ENCODE measurements around the gene GGT5. TPM values are rescaled to one million over a fixed set of nuclear protein-coding genes. Genes with fewer than 3 reads are reported as not detected.
"Not testable (repeated sequence)": the region's sequence is repeated elsewhere in the genome, so short reads cannot be mapped to it uniquely, and the experiment has no call there.

The GGT5 gene
- total RNA-seq, 1 donor from 2014 or later: 21.0 TPM

GRCh38 chr22:24240985-24241692 lies 3.7 kb downstream of the GGT5 start:
- DNase-seq; intact Hi-C loops (cut with DNase I); ATAC-seq (ENCODE audit: poor library complexity): not testable (repeated sequence)

DNA sequence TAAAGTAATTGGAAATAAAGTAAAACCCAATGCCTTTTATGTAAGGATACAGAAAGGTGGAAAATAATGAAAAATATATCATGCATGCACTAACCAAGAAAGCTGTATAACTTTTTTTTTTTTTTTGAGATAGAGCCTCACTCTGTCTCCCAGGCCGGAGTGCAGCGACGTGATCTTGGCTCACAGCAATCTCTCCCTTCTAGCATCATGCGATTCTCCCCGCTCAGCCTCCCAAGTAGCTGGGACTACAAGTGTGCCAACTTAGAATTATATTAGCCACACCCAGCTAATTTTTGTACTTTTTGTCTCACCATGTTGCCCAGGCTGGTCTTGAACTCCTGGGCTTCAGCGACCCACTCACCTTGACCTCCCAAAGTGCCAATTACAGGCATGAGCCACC lies 4.5 kb downstream of the GGT5 start:
- intact Hi-C loops (cut with DNase I): no loop called here
- ATAC-seq (ENCODE audit: poor library complexity): no peak
- DNase-seq: no peak

GRCh38 chr22:24238101-24238694 lies 6.7 kb downstream of the GGT5 start:
- DNase-seq; intact Hi-C loops (cut with DNase I); ATAC-seq (ENCODE audit: poor library complexity): not testable (repeated sequence)

DNA sequence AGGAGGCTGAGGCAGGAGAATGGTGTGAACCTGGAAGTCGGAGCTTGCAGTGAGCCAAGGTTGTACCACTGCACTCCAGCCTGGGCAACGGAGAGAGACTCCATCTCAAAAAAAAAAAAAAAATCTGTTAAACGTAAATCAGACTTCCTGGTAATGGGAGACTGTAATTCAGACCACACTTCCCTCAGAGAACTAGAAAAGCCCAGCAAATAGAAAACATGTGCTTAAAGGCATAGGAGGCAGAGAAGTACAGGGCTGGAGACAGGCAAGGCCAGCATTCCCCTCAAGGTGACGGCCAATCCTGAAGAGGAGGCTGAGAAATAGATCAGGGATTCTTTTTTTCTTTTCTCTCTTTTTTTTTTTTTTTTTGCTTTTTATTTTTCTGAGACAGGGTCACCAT lies 8.2 kb downstream of the GGT5 start:
- ATAC-seq (ENCODE audit: poor library complexity) (no peak), DNase-seq (no peak)
- intact Hi-C loops (cut with DNase I): no loop called here

DNA sequence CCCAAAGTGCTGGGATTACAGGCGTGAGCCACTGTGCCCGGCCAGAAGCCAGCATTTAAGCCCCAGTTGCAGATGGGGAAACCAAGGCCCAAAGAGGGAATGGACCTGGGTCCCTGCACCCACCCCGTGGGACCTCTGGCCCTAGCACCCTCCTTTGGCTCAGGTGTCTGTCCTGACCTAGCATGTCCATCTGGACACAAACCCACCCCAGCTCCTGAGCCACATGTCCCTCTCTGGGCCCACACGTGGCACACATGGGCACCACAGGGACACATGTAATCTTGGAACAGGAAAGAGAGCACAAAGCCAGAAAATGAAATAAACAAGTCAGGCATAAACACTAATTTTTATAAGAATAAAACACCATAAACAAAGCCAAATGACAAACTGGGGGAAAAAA lies 9.6 kb downstream of the GGT5 start:
- DNase-seq: no peak
- no peak for ATAC-seq (ENCODE audit: poor library complexity)
- intact Hi-C loops (cut with DNase I): no loop called here

DNA sequence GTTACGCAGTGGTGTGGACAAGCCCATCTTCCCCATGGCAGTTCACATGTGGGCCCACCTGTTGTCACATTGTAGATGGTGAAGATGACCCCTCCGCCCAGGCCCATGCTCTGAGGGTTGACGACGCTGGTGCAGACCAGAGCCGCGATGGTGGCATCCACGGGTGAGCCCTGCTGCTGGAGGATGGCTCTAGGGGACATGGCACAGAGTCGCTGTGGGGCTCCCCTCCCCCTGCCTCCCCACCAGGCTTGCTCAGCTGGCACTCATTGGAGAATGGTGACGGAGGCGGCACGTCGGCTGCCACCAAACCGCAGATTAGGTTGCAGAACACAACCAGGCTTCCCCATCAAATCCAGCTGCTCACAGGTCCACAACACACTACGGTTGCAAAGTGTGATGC lies 11.1 kb downstream of the GGT5 start:
- intact Hi-C loops (cut with DNase I): no loop called here
- ATAC-seq (ENCODE audit: poor library complexity): no peak
- no peak for DNase-seq

GRCh38 chr22:24233235-24233634 lies 11.6 kb downstream of the GGT5 start:
- intact Hi-C loops (cut with DNase I): no loop called here
- DNase-seq (no peak), ATAC-seq (ENCODE audit: poor library complexity) (no peak)

- intact Hi-C loops (cut with DNase I): no loop called here
- DNase-seq (no peak), ATAC-seq (ENCODE audit: poor library complexity) (no peak)
Measured at GRCh38 chr22:24232725-24233124, 12.2 kb downstream of the GGT5 start.

- ATAC-seq (ENCODE audit: poor library complexity) (no peak), DNase-seq (no peak)
- intact Hi-C loops (cut with DNase I): no loop called here
Measured at GRCh38 chr22:24232124-24232523, 12.8 kb downstream of the GGT5 start.

GRCh38 chr22:24231706-24232105 lies 13.2 kb downstream of the GGT5 start:
- ATAC-seq (ENCODE audit: poor library complexity) (no peak), DNase-seq (no peak)
- intact Hi-C loops (cut with DNase I): no loop called here

DNA sequence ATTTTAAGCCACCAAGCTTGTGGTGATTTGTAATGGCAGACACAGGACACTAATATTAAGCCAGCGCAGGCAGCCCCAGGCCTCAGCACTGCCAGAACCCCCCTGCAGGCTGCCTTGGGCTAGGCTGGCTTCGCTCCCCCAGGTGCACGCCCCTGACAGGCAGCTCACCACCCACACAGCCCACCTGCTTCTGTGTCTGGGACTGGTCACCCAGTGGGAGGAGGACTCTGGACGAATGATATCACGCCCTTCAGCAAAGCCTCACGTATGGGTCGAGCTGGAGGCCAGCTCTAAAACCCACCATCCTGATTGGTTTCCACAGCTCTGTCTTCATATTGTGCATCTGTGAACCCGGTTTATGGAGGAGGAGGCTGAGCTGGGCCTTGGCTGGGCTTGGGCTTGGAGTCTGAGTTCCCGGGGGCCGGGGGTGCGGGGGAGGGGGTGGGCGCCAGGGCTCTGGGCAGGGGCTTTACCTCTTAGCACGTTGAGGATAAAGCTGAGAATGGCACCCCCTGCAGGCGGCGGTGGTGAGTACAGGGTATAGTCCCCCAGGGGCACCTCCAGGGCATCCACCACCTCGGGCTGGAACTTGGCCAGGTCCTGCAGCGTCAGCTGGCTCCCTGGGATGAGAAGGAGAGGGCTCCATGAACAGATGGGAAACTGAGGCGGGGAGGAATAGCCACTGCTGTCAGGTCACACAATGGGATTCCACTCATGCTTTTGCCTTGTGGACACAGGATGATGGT lies 13.8 kb downstream of the GGT5 start:
- ATAC-seq (ENCODE audit: poor library complexity) (no peak), DNase-seq (peak; percentile 70)
- intact Hi-C loops (cut with DNase I): no loop called here

GRCh38 chr22:24225951-24226350 lies 18.9 kb downstream of the GGT5 start:
- ATAC-seq (ENCODE audit: poor library complexity) (no peak), DNase-seq (no peak)
- intact Hi-C loops (cut with DNase I): no loop called here

GRCh38 chr22:24225044-24225601 lies 19.8 kb downstream of the GGT5 start:
- intact Hi-C loops (cut with DNase I): no loop called here
- ATAC-seq (ENCODE audit: poor library complexity): no peak
- no peak for DNase-seq

GRCh38 chr22:24224468-24224867 lies 20.4 kb downstream of the GGT5 start:
- intact Hi-C loops (cut with DNase I): no loop called here
- DNase-seq (no peak), ATAC-seq (ENCODE audit: poor library complexity) (no peak)

GRCh38 chr22:24219750-24220149 lies 25.1 kb downstream of the GGT5 start:
- ATAC-seq (ENCODE audit: poor library complexity): no peak
- intact Hi-C loops (cut with DNase I): no loop called here
- DNase-seq: no peak

DNA sequence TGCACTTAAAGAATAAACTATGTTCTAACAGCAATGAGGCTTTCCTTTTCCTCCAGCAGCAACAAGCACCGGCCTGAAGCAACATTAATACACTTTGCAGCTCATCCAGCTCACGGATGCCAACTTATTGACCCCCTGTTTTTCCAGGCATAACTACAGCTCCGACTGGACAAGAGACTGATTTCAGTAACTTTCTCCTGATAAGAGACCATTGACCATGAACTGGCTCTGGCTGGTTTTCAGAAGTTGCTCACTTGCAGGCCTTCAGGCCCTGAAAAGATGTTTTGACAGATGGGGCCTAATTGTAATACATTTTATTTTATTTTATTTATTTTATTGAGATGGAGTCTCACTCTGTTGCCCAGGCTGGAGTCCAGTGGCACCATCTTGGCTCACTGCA lies 27.5 kb downstream of the GGT5 start:
- intact Hi-C loops (cut with DNase I): no loop called here
- no peak for ATAC-seq (ENCODE audit: poor library complexity)

GRCh38 chr22:24216541-24217209 lies 28.2 kb downstream of the GGT5 start:
- no peak for ATAC-seq (ENCODE audit: poor library complexity)
- DNase-seq: no peak
- intact Hi-C loops (cut with DNase I): no loop called here

More for the DNA sequence above, 27.5 kb downstream of the GGT5 start:
- no peak for DNase-seq

GRCh38 chr22:24214467-24215285 lies 30.2 kb downstream of the GGT5 start:
- ATAC-seq (ENCODE audit: poor library complexity) (peak; percentile 36), DNase-seq (no peak)
- intact Hi-C loops (cut with DNase I): no loop called here

All from Right ventricle myocardium superior (tissue), 1 donor.